SK-N-SH (cell line): Measurements from ENCODE around the gene KRT33B. TPM values are rescaled to one million over a fixed set of nuclear protein-coding genes. Genes with fewer than 3 reads are reported as not detected.
A peak's percentile ranks its signal among the peaks of the same experiment; 100 is the strongest.

Source experiments
- CTCF ChIA-PET: fragments of 300-600, 350-600 bp; formaldehyde crosslinking; extraction: SDS; loops from one replicate; lab custom pipeline; 2021; lab: Yijun Ruan, JAX
- POLR2A ChIA-PET: fragments of 350-600 bp; sonication (Branson Sonifier 250); formaldehyde crosslinking; extraction: SDS; loops from one replicate; lab custom pipeline; 2020; ENCODE audit warnings: antibody characterized with exemption, inconsistent platforms; lab: Yijun Ruan, JAX
- DNase-seq: peaks from one replicate; pipeline ENCODE4 v3.0.0; 2012
- H2AFZ ChIP-seq: fragments of 200-600 bp; sonication (generic); 2 replicates; pipeline ENCODE4 v1.8.1; 2016; ENCODE audit warnings: antibody characterized with exemption, mild to moderate bottlenecking, low read depth
- H3F3A ChIP-seq: fragments of 200-600 bp; sonication (generic); replicated peaks from 2 replicates; pipeline ENCODE3; 2016; ENCODE audit warnings: antibody characterized with exemption, mild to moderate bottlenecking; ENCODE audit not compliant: insufficient read depth
- H3K27ac ChIP-seq, 2 experiments: fragments of 200-500 bp in 1 of 2; fragments of 200-600 bp in 1 of 2; sonication (Bioruptor generic) in 1 of 2; sonication (generic), shearing (Covaris generic) in 1 of 2; 2 replicates each; pipeline versions ENCODE4 v1.5.1 to v1.6.1; 2014 to 2016; ENCODE audit warnings: low read depth in 2 of 2, inconsistent platforms in 1 of 2, low read length in 1 of 2, mild to moderate bottlenecking in 1 of 2, mixed read lengths in 1 of 2
- H3K27me3 ChIP-seq: fragments of 200-600 bp; sonication (generic), shearing (Covaris generic); 2 replicates; pipeline ENCODE4 v1.6.1; 2016; ENCODE audit warnings: mixed run types; ENCODE audit not compliant: insufficient read depth
- H3K36me3 ChIP-seq, 2 experiments: fragments of 200-500 bp in 1 of 2; fragments of 200-600 bp in 1 of 2; sonication (Bioruptor generic) in 1 of 2; sonication (generic) in 1 of 2; replicated peaks in 1 of 2; 2 replicates each; pipeline versions ENCODE3 to v1.5.1; 2014 to 2016; ENCODE audit warnings: low read length in 1 of 2, mild to moderate bottlenecking in 1 of 2; ENCODE audit not compliant: insufficient read depth in 2 of 2, control insufficient read depth in 1 of 2
- H3K4me1 ChIP-seq, 2 experiments: fragments of 200-500 bp in 1 of 2; fragments of 200-600 bp in 1 of 2; sonication (Bioruptor generic) in 1 of 2; sonication (generic), shearing (Covaris generic) in 1 of 2; 2 replicates each; pipeline versions ENCODE4 v1.5.1 to v1.6.1; 2014 to 2016; ENCODE audit warnings: low read depth in 1 of 2, low read length in 1 of 2, mixed run types in 1 of 2; ENCODE audit not compliant: insufficient read depth in 2 of 2, control insufficient read depth in 1 of 2
- H3K4me2 ChIP-seq: fragments of 200-600 bp; sonication (generic), shearing (Covaris generic); 2 replicates; pipeline ENCODE4 v1.6.1; 2017; ENCODE audit warnings: mixed run types
- H3K4me3 ChIP-seq, 2 experiments: fragments of 200-500 bp in 1 of 2; fragments of 200-600 bp in 1 of 2; sonication (Bioruptor generic) in 1 of 2; sonication (generic), shearing (Covaris generic) in 1 of 2; 2 replicates each; pipeline versions ENCODE4 v1.5.1 to v1.8.1; 2014 to 2016; ENCODE audit warnings: low read depth in 2 of 2, inconsistent platforms in 1 of 2, low read length in 1 of 2, mild to moderate bottlenecking in 1 of 2, mixed read lengths in 1 of 2, moderate library complexity in 1 of 2
- H3K79me2 ChIP-seq: fragments of 200-600 bp; sonication (generic); 2 replicates; pipeline ENCODE4 v1.8.1; 2017; ENCODE audit warnings: mild to moderate bottlenecking; ENCODE audit not compliant: insufficient read depth
- H3K9ac ChIP-seq: fragments of 200-600 bp; sonication (generic); 2 replicates; pipeline ENCODE4 v1.6.1; 2017; ENCODE audit warnings: mixed run types
- H3K9me2 ChIP-seq: fragments of 200-600 bp; sonication (generic); 2 replicates; pipeline ENCODE4 v1.6.1; 2017; ENCODE audit warnings: mixed run types
- H3K9me3 ChIP-seq: fragments of 200-600 bp; sonication (generic); 2 replicates; pipeline ENCODE4 v1.6.1; 2017; ENCODE audit warnings: mixed run types, mild to moderate bottlenecking, moderate library complexity
- H4K20me1 ChIP-seq: fragments of 200-600 bp; sonication (generic); 2 replicates; pipeline ENCODE4 v1.6.1; 2017; ENCODE audit warnings: mild to moderate bottlenecking, mixed run types; ENCODE audit not compliant: insufficient read depth
- CHD2 ChIP-seq: fragments of 150-350 bp; IDR thresholded peaks from 2 replicates; pipeline ENCODE4 v1.6.1; 2018; ENCODE audit warnings: low read length; ENCODE audit not compliant: partially characterized antibody
- CTCF ChIP-seq: fragments of 200-600 bp; sonication (generic); IDR thresholded peaks from 2 replicates; pipeline ENCODE4 v1.6.1; 2017; ENCODE audit warnings: antibody characterized with exemption, mild to moderate bottlenecking, moderate library complexity
- ELF1 ChIP-seq: IDR thresholded peaks from 2 replicates; pipeline ENCODE4 v1.4.0; 2012
- EZH2phosphoT487 ChIP-seq: fragments of 200-600 bp; sonication (generic); IDR thresholded peaks from 2 replicates; pipeline ENCODE4 v1.6.1; 2017; ENCODE audit warnings: low read depth, mixed run types, mild to moderate bottlenecking, antibody characterized with exemption, moderate library complexity, borderline replicate concordance
- FOXJ3 ChIP-seq: sonication (generic); formaldehyde crosslinking; IDR thresholded peaks from 2 replicates; pipeline ENCODE4 v1.5.1; 2020; ENCODE audit warnings: mild to moderate bottlenecking, missing genetic modification reagents
- FOXM1 ChIP-seq: IDR thresholded peaks from 2 replicates; pipeline ENCODE4 v1.4.0; 2012; ENCODE audit warnings: low read depth, mild to moderate bottlenecking
- GABPA ChIP-seq: IDR thresholded peaks from 2 replicates; pipeline ENCODE4 v1.4.0; 2012; ENCODE audit warnings: low read depth, mild to moderate bottlenecking
- GATA2 ChIP-seq: sonication (generic); formaldehyde crosslinking; IDR thresholded peaks from 2 replicates; pipeline ENCODE4 v1.5.0; 2020; ENCODE audit warnings: mild to moderate bottlenecking, missing genetic modification reagents
- MEF2A ChIP-seq: IDR thresholded peaks from 2 replicates; pipeline ENCODE4 v1.4.0; 2012; ENCODE audit warnings: low read depth, borderline replicate concordance
- MXI1 ChIP-seq: IDR thresholded peaks from 2 replicates; pipeline ENCODE4 v1.6.1; 2012; ENCODE audit warnings: mild to moderate bottlenecking, low read depth, low read length, improper control_type of control experiment
- NFIC ChIP-seq: IDR thresholded peaks from 2 replicates; pipeline ENCODE4 v1.4.0; 2012; ENCODE audit warnings: borderline replicate concordance
- NRF1 ChIP-seq: IDR thresholded peaks from 2 replicates; pipeline ENCODE4 v1.6.1; 2012; ENCODE audit warnings: low read depth, mild to moderate bottlenecking, low read length
- RAD21 ChIP-seq: IDR thresholded peaks from 2 replicates; pipeline ENCODE4 v1.6.1; 2012; ENCODE audit warnings: mild to moderate bottlenecking, low read length
- RCOR1 ChIP-seq: fragments of 150-350 bp; IDR thresholded peaks from 2 replicates; pipeline ENCODE4 v1.6.1; 2017; ENCODE audit warnings: antibody characterized with exemption, low read length
- REST ChIP-seq: IDR thresholded peaks from 2 replicates; pipeline ENCODE4 v1.6.1; 2012; ENCODE audit warnings: mild to moderate bottlenecking, low read depth, low read length, moderate library complexity
- RFX5 ChIP-seq: IDR thresholded peaks from 2 replicates; pipeline ENCODE4 v1.6.1; 2012; ENCODE audit warnings: mild to moderate bottlenecking, improper control_type of control experiment, low read length
- RXRA ChIP-seq: IDR thresholded peaks from 2 replicates; pipeline ENCODE4 v1.4.0; 2012; ENCODE audit warnings: low read depth, mild to moderate bottlenecking, borderline replicate concordance
- SIN3A ChIP-seq: IDR thresholded peaks from 2 replicates; pipeline ENCODE4 v1.6.1; 2012; ENCODE audit warnings: low read depth, mild to moderate bottlenecking, low read length, moderate library complexity, borderline replicate concordance
- SMC3 ChIP-seq: IDR thresholded peaks from 2 replicates; pipeline ENCODE4 v1.6.1; 2012; ENCODE audit warnings: low read depth, low read length, improper control_type of control experiment
- TEAD4 ChIP-seq: IDR thresholded peaks from 2 replicates; pipeline ENCODE4 v1.4.0; 2012; ENCODE audit warnings: mild to moderate bottlenecking, borderline replicate concordance; ENCODE audit not compliant: insufficient read depth
- USF1 ChIP-seq: IDR thresholded peaks from 2 replicates; pipeline ENCODE4 v1.4.0; 2012; ENCODE audit warnings: low read depth, borderline replicate concordance
- ZBTB33 ChIP-seq: IDR thresholded peaks from 2 replicates; pipeline ENCODE4 v1.4.0; 2012; ENCODE audit warnings: low read depth, borderline replicate concordance
- WGBS: methylation state at CpG from one replicate; pipeline ENCODE4 v1.1.6; 2017; ENCODE audit warnings: low lambda C conversion rate; 5-methylcytosine and 5-hydroxymethylcytosine counted together
- polyA plus RNA-seq, 3 experiments: library from polyadenylated mRNA; depleted of rRNA; stranded (reverse); fragments of >200 nt; gene quantifications; 2 replicates each; pipeline ENCODE4 v1.2.3, GENCODE V29; 2012
- TF ChIP-seq, protein P1 (sequence below): IDR thresholded peaks from 2 replicates; pipeline ENCODE4 v1.4.0; 2012; ENCODE audit warnings: low read depth
- TF ChIP-seq, protein P2 (sequence below): IDR thresholded peaks from 2 replicates; pipeline ENCODE4; 2012

KRT33B gene
- polyA plus RNA-seq, 1 of the 3 experiments (the other 2 are of a cell fraction): 0.08 TPM

GRCh38 chr17:41360296-41360995, 9.2 kb downstream of the KRT33B start:
- Histone ChIP-seq H3K9me2 (no peaks in the 10 kb centered on the region), H3K4me2 (peak overlapping the region; percentile 34), H3K27ac (peak overlapping the region in 1 of 2 experiments; percentile 16; a peak in 2 of 4 replicates), H3K27me3 (no peaks in the 10 kb centered on the region), H3K9ac (no peak overlapping the region), H4K20me1 (no peaks in the 10 kb centered on the region), H2AFZ (no peak overlapping the region), H3K36me3 (no peaks in the 10 kb centered on the region), H3K4me1 (peaks cover 0 to 6% of the 10 kb centered on the region in 2 experiments; a peak in 1 of 4 replicates), H3K79me2 (no peaks in the 10 kb centered on the region), H3K4me3 (no peak overlapping the region), H3K9me3 (peaks cover 4% of the 10 kb centered on the region; the same call in 1 of the 2 replicates), H3F3A (peaks cover 5% of the 10 kb centered on the region)
- no peak for DNase-seq
- POLR2A ChIA-PET: no interaction called here
- CTCF ChIA-PET: interaction anchor here (0.7 to 0.9 kb wide), 3 partner anchors 189 to 504 kb away, joined by 3 to 4 read pairs (median 3); no protein-coding TSS in a partner anchor
- 36% methylated on average over 5 of the region's 5 CpGs for WGBS
- TF ChIP-seq MXI1: no peak
- no peak for TF ChIP-seq SIN3A
- TF ChIP-seq ELF1: no peak
- no peak for TF ChIP-seq USF1
- no peak for TF ChIP-seq NRF1
- TF ChIP-seq TEAD4: 0 out of 2 replicates have a peak, but pooled peaks have one; percentile 24
- no peak for TF ChIP-seq SMC3
- no peak for TF ChIP-seq CHD2
- TF ChIP-seq MEF2A: no peak
- TF ChIP-seq NFIC: peak; percentile 43; the same call in 1 of the 2 replicates
- no peak for TF ChIP-seq REST
- TF ChIP-seq, protein P1, sequence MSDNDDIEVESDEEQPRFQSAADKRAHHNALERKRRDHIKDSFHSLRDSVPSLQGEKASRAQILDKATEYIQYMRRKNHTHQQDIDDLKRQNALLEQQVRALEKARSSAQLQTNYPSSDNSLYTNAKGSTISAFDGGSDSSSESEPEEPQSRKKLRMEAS: 0 out of 2 replicates have a peak, but pooled peaks have one; percentile 29
- TF ChIP-seq RCOR1: no peak
- no peak for TF ChIP-seq GATA2 (CRISPR knock-in tag)
- no peak for TF ChIP-seq FOXM1
- no peak for TF ChIP-seq ZBTB33
- peak; percentile 23; the same call in 1 of the 2 replicates for TF ChIP-seq RXRA
- no peak for TF ChIP-seq GABPA
- no peak for TF ChIP-seq FOXJ3
- TF ChIP-seq RFX5: no peak
- TF ChIP-seq RAD21: no peak
- TF ChIP-seq EZH2phosphoT487: no peak
- no peak for TF ChIP-seq CTCF
- TF ChIP-seq, protein P2, sequence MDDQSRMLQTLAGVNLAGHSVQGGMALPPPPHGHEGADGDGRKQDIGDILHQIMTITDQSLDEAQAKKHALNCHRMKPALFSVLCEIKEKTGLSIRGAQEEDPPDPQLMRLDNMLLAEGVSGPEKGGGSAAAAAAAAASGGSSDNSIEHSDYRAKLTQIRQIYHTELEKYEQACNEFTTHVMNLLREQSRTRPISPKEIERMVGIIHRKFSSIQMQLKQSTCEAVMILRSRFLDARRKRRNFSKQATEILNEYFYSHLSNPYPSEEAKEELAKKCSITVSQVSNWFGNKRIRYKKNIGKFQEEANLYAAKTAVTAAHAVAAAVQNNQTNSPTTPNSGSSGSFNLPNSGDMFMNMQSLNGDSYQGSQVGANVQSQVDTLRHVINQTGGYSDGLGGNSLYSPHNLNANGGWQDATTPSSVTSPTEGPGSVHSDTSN: peak; percentile 68
